Measurements from ENCODE around the gene CERS6.

DNA sequence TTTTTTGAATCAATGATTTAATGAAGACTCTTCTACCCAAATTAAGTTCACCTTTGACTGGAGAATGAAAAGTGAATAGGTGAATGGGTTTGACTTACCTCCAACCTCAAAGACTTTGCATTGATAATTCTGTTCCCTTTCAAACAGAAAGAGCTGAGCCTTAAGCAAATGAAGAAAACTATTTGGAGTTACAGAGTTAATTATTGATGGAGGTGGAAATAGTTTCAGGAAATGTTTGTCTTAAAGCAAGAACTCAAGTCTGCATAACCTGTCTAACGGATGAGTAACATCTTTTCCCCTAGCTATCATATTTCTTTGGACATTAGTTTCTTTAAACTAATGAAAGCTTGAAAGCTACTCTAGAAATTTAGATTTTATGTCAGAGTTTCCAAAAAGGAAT lies 166.5 kb downstream of the CERS6 start:
- TF ChIP-seq, protein P1, sequence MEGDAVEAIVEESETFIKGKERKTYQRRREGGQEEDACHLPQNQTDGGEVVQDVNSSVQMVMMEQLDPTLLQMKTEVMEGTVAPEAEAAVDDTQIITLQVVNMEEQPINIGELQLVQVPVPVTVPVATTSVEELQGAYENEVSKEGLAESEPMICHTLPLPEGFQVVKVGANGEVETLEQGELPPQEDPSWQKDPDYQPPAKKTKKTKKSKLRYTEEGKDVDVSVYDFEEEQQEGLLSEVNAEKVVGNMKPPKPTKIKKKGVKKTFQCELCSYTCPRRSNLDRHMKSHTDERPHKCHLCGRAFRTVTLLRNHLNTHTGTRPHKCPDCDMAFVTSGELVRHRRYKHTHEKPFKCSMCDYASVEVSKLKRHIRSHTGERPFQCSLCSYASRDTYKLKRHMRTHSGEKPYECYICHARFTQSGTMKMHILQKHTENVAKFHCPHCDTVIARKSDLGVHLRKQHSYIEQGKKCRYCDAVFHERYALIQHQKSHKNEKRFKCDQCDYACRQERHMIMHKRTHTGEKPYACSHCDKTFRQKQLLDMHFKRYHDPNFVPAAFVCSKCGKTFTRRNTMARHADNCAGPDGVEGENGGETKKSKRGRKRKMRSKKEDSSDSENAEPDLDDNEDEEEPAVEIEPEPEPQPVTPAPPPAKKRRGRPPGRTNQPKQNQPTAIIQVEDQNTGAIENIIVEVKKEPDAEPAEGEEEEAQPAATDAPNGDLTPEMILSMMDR (IDR thresholded peaks at IDR 0.05): no peak
- TF ChIP-seq POLR2A (IDR thresholded peaks at IDR 0.05): no peak

All from testis (tissue), 2 donors.